Stimulated activated CD8-positive, alpha-beta memory T cell treated with anti-CD3 and anti-CD28 coated beads, Interleukin-7, amount 100 ng/mL, for 4 hours (primary cell): ENCODE results near the gene SMIM44.
"Not testable (repeated sequence)": the region's sequence is repeated elsewhere in the genome, so short reads cannot be mapped to it uniquely, and the experiment has no call there.

Source experiments
- DNase-seq, 2 donors: peaks; one replicate each; pipeline ENCODE4 v3.0.0-alpha.2; 2020; ENCODE audit warnings: low read depth in 2 of 2

The SMIM44 gene

GRCh38 chr19:3483226-3483628 is at the start of gene SMIM44:
Gene SMIM44 (minus strand): TSS chr19:3483441. CDS start chr19:3483403, 38 bp downstream.
- no peak for DNase-seq

- no peak for DNase-seq
These were observed 49.8 kb upstream of the SMIM44 start for GRCh38 chr19:3533033-3533432.

GRCh38 chr19:3532154-3532786 is 49.0 kb upstream of the SMIM44 start:
- DNase-seq, result no peak

GRCh38 chr19:3531716-3532115 is 48.5 kb upstream of the SMIM44 start:
- DNase-seq, result no peak

- DNase-seq, result no peak
These were observed 47.1 kb upstream of the SMIM44 start for GRCh38 chr19:3530389-3530788.

- DNase-seq, result not testable (repeated sequence)
These were observed 46.1 kb upstream of the SMIM44 start for GRCh38 chr19:3529299-3529698.

- DNase-seq, result no peak
These were observed 45.4 kb upstream of the SMIM44 start for GRCh38 chr19:3528539-3529211.

- DNase-seq, result no peak
These were observed 44.8 kb upstream of the SMIM44 start for GRCh38 chr19:3528080-3528479.

- no peak for DNase-seq
These were observed 44.1 kb upstream of the SMIM44 start for GRCh38 chr19:3527238-3527910.

- DNase-seq, result no peak
These were observed 43.4 kb upstream of the SMIM44 start for GRCh38 chr19:3526507-3527237.

GRCh38 chr19:3524904-3525451 is 41.7 kb upstream of the SMIM44 start:
- DNase-seq, result no peak

GRCh38 chr19:3524078-3524842 is 41.0 kb upstream of the SMIM44 start:
- DNase-seq, result no peak

- DNase-seq, result no peak
These were observed 40.3 kb upstream of the SMIM44 start for GRCh38 chr19:3523361-3524077.

- no peak for DNase-seq
These were observed 39.5 kb upstream of the SMIM44 start for GRCh38 chr19:3522421-3523360.

GRCh38 chr19:3521104-3521445 is 37.8 kb upstream of the SMIM44 start:
- DNase-seq, result no peak

- DNase-seq, result no peak
These were observed 37.2 kb upstream of the SMIM44 start for GRCh38 chr19:3520166-3521103.

- no peak for DNase-seq
These were observed 35.9 kb upstream of the SMIM44 start for GRCh38 chr19:3519126-3519525.

GRCh38 chr19:3518659-3519058 is 35.4 kb upstream of the SMIM44 start:
- no peak for DNase-seq
